Mucosa of stomach (tissue), 1 donor: ENCODE measurements around the gene SH3GL1.
"Not testable (repeated sequence)": the region's sequence is repeated elsewhere in the genome, so short reads cannot be mapped to it uniquely, and the experiment has no call there.

ENCODE experiments used
- H3K27me3 ChIP-seq: one replicate; pipeline ENCODE4 v1.7.0; 2013; ENCODE audit warnings: mild to moderate bottlenecking, low read length; ENCODE audit not compliant: control insufficient read depth, insufficient read depth
- H3K36me3 ChIP-seq: one replicate; pipeline ENCODE4 v1.7.0; 2013; ENCODE audit warnings: low read length; ENCODE audit not compliant: control insufficient read depth, insufficient read depth
- H3K4me1 ChIP-seq: one replicate; pipeline ENCODE4 v1.7.0; 2013; ENCODE audit warnings: mild to moderate bottlenecking, low read length; ENCODE audit not compliant: control insufficient read depth, insufficient read depth
- H3K4me3 ChIP-seq: one replicate; pipeline ENCODE4 v1.7.0; 2013; ENCODE audit warnings: low read length
- H3K9ac ChIP-seq: one replicate; pipeline ENCODE4 v1.7.0; 2013; ENCODE audit warnings: mild to moderate bottlenecking, low read length, moderate library complexity
- H3K9me3 ChIP-seq: one replicate; pipeline ENCODE4 v1.7.0; 2013; ENCODE audit warnings: mild to moderate bottlenecking, low read length, moderate library complexity; ENCODE audit not compliant: control insufficient read depth
- donor health status: Pancreatic carcinoma.

Gene SH3GL1

GRCh38 chr19:4350111-4350510 lies 50.2 kb downstream of the SH3GL1 start:
- Histone ChIP-seq H3K4me1 (peaks cover 3% of the 10 kb centered on the region), H3K27me3 (no peaks in the 10 kb centered on the region), H3K36me3 (no peaks in the 10 kb centered on the region), H3K9me3 (no peaks in the 10 kb centered on the region), H3K9ac (no peak overlapping the region), H3K4me3 (no peak overlapping the region)

GRCh38 chr19:4349225-4349624 lies 51.1 kb downstream of the SH3GL1 start:
- H3K4me3 ChIP-seq, H3K9ac ChIP-seq, H3K27me3 ChIP-seq, H3K9me3 ChIP-seq, H3K36me3 ChIP-seq, H3K4me1 ChIP-seq: not testable (repeated sequence)

- no peaks in the 10 kb centered on the region for H3K27me3 ChIP-seq
- H3K36me3 ChIP-seq, result no peaks in the 10 kb centered on the region
- H3K4me3 ChIP-seq, result no peak overlapping the region
- H3K4me1 ChIP-seq, result peaks cover 8% of the 10 kb centered on the region
- H3K9ac ChIP-seq, result no peak overlapping the region
- no peaks in the 10 kb centered on the region for H3K9me3 ChIP-seq
Observed at GRCh38 chr19:4347521-4347920, 52.8 kb downstream of the SH3GL1 start.

GRCh38 chr19:4346020-4346383 lies 54.3 kb downstream of the SH3GL1 start:
- H3K9me3 ChIP-seq, result no peaks in the 10 kb centered on the region
- no peak overlapping the region for H3K4me3 ChIP-seq
- no peak overlapping the region for H3K9ac ChIP-seq
- peaks cover 8% of the 10 kb centered on the region for H3K4me1 ChIP-seq
- H3K36me3 ChIP-seq, result no peaks in the 10 kb centered on the region
- no peaks in the 10 kb centered on the region for H3K27me3 ChIP-seq

GRCh38 chr19:4345342-4346019 lies 54.9 kb downstream of the SH3GL1 start:
- H3K36me3 ChIP-seq, result no peaks in the 10 kb centered on the region
- no peak overlapping the region for H3K9ac ChIP-seq
- H3K9me3 ChIP-seq, result no peaks in the 10 kb centered on the region
- H3K4me3 ChIP-seq, result no peak overlapping the region
- no peaks in the 10 kb centered on the region for H3K27me3 ChIP-seq
- H3K4me1 ChIP-seq, result peaks cover 8% of the 10 kb centered on the region

- Histone ChIP-seq H3K4me1 (peaks cover 17% of the 10 kb centered on the region), H3K27me3 (no peaks in the 10 kb centered on the region), H3K9ac (peak within 1 kb of the TSS; percentile 83), H3K4me3 (peak within 1 kb of the TSS; percentile 99), H3K9me3 (no peaks in the 10 kb centered on the region), H3K36me3 (no peaks in the 10 kb centered on the region)
Observed at GRCh38 chr19:4343370-4344307, 56.7 kb downstream of the SH3GL1 start, which contains the start of gene MPND. Gene MPND, plus strand, starts transcription at chr19:4343562. Its CDS starts 32 bp downstream, at chr19:4343594.

GRCh38 chr19:4342615-4343369 lies 57.6 kb downstream of the SH3GL1 start:
- Histone ChIP-seq H3K9me3 (no peaks in the 10 kb centered on the region), H3K36me3 (no peaks in the 10 kb centered on the region), H3K9ac (peak overlapping the region; percentile 83), H3K4me1 (peaks cover 22% of the 10 kb centered on the region), H3K4me3 (peak overlapping the region; percentile 99), H3K27me3 (no peaks in the 10 kb centered on the region)

GRCh38 chr19:4342314-4342614 lies 58.1 kb downstream of the SH3GL1 start:
- peak overlapping the region; percentile 83 for H3K4me3 ChIP-seq
- H3K4me1 ChIP-seq, result peaks cover 24% of the 10 kb centered on the region
- H3K9ac ChIP-seq, result peak overlapping the region; percentile 83
- no peaks in the 10 kb centered on the region for H3K36me3 ChIP-seq
- no peaks in the 10 kb centered on the region for H3K27me3 ChIP-seq
- H3K9me3 ChIP-seq, result no peaks in the 10 kb centered on the region

- no peaks in the 10 kb centered on the region for H3K9me3 ChIP-seq
Observed at GRCh38 chr19:4338441-4339355, 61.6 kb downstream of the SH3GL1 start, which contains the start of gene STAP2. Gene STAP2, minus strand, starts transcription at chr19:4338827. Its CDS starts 74 bp downstream, at chr19:4338753.

GRCh38 chr19:4337906-4338440 lies 62.4 kb downstream of the SH3GL1 start:
- Histone ChIP-seq H3K9me3 (no peaks in the 10 kb centered on the region), H3K27me3 (no peaks in the 10 kb centered on the region), H3K9ac (peak overlapping the region; percentile 84), H3K4me3 (peak overlapping the region; percentile 86), H3K4me1 (peaks cover 15% of the 10 kb centered on the region), H3K36me3 (no peaks in the 10 kb centered on the region)

More at GRCh38 chr19:4338441-4339355, 61.6 kb downstream of the SH3GL1 start, which contains the start of gene STAP2:
- Histone ChIP-seq H3K4me1 (peaks cover 15% of the 10 kb centered on the region), H3K36me3 (no peaks in the 10 kb centered on the region), H3K27me3 (no peaks in the 10 kb centered on the region), H3K9ac (peak within 1 kb of the TSS; percentile 84), H3K4me3 (peak within 1 kb of the TSS; percentile 86)
